ENCODE measurements around the gene TSPAN18.

TSPAN18 gene

DNA sequence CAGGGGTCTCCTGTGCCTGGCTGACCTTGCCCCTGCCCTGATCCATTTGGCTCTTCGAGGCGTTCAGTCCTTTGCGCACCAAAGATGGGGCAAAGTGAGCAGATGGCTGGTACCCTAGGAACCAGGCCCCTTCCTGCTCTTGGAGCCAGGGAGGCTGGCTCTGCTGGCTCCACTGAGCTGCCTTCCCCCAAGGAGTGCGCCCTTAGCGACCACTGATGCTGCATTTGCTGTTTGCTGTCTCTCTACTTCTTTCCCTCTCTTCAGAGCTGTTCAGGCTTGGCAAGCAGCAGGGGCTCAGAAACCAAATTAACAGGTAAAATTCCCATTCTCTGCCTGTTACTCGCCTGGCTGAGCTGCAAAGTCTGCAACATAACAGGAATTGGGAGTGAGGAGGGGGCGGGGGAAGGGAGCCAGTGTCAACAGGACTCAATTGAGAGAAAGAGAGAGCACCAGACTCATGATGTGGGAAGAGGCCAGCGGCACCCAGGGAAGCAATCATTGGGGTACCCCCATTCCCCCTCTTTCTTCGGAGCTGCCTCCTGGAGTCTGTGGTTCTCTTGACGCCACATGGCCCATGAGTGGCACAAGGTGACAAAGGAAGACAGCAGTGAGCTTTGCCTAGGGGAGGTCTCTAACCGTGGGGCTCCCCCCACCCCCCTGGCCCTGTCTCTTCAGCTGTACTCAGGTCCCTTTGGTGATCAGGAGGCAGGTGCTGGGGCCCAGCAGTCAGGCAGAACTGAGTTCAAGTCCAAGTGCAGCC is 121.6 kb downstream of the TSPAN18 start:
- no peak for DNase-seq (ENCODE audit: low spot score)

DNA sequence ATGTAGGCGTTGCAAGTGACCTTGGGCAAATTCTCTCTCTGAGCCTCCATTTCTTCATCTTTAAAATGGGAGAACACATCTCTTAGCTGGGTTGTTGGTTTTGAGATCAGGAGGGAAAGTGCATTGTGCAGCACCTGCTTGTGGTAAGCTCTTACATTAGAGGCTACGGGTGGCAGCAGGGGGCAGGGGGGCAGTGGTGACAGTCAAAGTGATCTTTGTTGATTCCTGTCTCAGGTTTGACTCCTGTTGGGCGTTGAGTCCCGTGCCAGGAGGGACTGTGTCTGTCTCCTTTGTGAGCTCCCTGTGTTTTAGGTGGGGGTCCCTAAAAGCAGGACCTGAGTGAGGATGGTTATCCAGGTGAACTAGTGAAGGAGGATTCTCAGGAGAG is 122.2 kb downstream of the TSPAN18 start:
- no peak for DNase-seq (ENCODE audit: low spot score)

DNA sequence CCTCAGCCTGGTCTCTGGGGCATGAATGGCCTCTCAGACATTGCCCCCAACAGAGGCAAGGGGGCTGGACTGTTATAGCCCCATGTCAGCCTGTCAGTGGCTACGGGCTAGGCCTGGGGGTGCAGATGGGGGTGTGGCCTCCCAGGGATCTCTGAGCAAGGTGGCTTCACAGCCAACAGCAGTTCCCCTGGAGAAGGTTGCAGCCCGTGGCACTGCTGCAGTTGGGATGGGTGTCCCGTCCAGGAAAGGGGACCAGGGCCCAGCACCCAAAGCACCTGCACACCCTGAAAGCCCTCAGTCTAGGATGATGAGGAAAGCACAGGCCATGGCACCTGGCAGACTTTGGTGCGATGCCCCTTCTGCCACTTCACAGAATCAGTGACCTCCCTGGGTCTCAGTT is 122.7 kb downstream of the TSPAN18 start:
- DNase-seq (ENCODE audit: low spot score) = no peak

DNA sequence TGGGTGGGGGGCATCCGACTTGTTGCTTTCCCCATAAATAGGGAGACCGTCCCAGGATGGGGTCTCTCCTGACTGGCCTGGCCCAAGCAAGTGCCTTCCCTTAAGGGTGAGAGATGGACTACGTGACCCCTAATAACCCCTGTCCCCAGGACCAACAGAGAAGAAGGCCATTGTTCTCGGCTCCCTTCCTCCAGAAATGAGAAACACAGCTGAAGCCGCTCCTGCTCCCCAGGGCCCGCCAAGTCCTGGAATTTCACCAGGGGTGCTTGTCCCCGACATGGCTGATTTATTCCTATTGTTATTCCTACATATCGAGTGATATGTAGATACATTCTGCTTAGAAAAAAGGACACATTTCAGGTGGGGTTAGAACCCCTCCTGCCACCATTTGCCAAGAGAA is 123.2 kb downstream of the TSPAN18 start:
- DNase-seq (ENCODE audit: low spot score) = no peak

DNA sequence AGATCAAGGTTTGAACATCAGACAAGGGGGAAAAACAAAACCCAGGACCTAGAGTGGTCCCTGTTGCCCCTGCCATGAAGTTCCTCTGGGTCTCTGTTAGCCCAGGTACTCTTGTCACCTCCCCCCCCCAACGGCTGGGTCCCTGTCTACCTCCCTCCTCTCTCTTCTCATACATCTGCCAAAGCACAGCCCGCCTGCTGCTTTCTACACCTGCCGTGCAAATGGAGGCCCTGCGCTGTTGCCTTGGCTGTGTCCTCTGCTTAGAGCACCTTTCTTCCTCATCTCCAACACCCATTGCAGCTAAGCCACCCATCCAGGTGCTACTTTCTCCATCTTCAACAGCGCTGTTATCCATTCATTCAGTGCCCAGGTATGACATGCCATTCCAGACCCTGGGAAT is 124.7 kb downstream of the TSPAN18 start:
- no peak for DNase-seq (ENCODE audit: low spot score)

DNA sequence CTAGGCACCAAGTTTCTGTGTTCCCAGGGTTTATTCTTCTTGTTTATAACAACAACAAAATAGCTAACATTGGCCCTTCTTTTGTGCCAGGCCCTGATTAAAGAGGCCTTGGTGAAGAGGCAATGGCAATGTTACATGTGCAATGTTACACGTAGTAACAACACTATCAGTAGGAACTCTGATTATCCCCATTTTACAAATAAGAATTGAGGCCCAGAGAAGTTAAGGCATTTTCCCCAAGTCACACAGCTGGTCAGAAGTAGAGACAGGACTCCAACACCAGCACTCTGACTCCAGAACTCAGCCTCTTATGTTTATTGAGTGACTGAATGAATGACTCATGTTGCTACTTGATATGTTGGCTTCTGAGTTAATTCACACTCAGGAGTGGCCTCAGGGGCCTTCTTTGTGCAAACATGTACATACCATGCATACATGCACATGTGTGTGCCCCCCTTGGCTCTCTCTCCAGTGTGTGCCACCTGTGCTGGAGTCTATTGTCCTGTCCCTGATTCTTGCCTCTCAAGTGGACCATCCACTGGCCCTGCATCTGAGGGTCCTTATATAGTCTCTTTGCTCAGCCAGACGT is 125.5 kb downstream of the TSPAN18 start:
- DNase-seq (ENCODE audit: low spot score) = no peak

DNA sequence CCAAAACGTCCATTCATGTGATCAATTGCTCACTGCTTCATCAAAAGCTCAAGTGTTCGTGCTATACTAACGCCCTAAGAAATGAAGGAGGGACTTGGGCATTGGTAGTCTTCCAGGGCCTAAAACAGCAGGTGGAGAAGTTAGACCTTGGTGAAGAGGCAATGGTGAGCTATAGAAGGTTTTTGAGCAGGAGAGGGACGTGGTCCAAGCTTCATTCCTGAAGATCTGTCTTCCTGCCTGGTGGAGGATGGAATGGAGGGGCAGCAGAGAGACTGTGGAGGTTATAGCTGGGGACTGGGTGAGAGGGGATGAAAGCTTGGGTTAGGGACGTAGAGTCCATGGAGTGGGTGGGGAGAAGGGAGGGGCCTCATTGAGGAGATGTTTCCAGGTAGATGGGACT is 126.2 kb downstream of the TSPAN18 start:
- no peak for DNase-seq (ENCODE audit: low spot score)

DNA sequence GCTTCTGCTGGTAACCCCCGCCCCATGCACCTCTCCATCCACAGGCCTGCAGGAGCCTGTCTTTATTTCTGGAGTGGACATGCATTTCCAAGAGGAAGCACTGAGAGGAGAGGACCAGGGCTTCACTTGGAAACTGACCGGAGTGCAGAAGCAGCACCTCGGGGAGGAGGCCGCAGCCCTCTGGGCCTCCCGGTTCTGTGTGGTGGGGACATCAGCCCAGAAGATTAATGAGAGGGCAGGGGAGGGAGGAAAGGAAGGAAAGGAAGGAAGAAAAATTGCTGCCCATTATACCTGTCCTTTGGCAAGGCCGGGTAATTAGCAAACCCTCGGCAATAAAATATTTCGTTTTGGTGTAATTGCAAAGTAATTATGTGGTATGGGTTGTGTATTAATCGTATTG is 126.9 kb downstream of the TSPAN18 start:
- no peak for DNase-seq (ENCODE audit: low spot score)

DNA sequence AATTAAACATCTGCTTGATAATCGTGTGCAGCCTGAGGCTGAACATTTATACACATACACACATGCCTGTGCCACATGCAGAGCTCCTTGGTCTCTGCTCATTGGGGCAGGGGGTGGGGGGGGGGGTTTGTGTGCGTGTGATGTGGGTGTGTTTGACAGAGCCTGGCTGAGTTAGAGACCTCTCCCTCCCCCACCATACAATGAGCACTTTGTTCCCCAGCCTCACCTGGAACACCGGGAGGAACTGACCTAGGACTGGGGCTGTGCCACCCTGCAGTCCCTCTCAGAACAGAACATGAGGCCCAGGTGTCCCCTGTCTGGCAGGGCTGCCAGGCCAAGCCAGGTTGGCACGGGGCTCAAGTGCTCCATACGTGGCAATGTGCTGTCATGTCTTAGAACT is 127.3 kb downstream of the TSPAN18 start:
- no peak for DNase-seq (ENCODE audit: low spot score)

DNA sequence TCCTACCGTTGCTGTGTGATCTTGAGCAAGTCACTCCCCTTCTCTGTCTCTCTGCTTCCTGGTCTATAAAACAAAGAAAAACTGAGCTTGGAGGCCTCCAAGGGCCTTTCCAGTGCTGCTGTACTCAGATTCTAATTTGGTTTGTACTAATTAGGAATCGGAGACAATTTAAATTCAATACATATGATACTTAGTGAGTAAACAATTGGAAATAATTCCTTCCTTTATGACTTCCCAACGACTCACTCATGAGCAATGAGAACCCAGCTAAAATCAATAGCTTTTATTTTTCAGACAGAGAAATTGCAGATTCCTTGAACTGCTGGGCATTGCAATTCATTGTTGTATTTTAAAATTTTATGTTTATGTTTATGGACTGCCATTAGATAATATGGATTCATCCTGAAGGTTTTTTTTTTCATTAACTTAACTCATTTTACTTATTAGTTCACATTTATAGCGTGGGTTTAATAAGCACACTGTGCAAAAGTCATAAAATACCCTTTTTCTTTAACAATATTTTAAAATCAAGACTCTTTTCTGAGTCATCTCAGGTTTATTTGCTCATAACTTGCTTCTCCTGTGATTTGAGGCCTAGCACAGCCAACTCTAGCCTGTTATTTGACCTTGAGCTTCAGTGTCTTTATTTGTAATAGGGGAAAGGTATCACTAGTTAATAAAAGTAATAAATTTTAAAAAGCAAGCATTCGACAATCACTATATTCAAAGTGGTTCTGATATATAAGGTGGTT is 128.2 kb downstream of the TSPAN18 start:
- DNase-seq (ENCODE audit: low spot score) = no peak

DNA sequence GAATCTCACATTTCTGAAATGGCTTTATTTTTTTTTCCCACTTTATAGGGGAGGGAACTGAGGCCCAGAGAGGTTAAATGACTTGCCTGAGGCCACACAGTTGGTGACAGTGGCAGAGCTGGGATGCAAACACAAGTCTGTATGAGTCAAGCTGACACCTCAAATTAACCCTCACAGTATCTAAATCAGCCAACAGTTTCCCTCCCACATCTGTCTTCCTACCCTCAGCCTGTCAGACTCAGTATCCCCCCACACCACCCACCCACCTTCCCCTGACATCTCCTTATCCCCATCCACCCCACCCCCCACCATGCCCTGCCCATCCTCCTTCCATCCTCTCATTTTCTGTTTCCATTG is 128.7 kb downstream of the TSPAN18 start:
- DNase-seq (ENCODE audit: low spot score) = no peak

DNA sequence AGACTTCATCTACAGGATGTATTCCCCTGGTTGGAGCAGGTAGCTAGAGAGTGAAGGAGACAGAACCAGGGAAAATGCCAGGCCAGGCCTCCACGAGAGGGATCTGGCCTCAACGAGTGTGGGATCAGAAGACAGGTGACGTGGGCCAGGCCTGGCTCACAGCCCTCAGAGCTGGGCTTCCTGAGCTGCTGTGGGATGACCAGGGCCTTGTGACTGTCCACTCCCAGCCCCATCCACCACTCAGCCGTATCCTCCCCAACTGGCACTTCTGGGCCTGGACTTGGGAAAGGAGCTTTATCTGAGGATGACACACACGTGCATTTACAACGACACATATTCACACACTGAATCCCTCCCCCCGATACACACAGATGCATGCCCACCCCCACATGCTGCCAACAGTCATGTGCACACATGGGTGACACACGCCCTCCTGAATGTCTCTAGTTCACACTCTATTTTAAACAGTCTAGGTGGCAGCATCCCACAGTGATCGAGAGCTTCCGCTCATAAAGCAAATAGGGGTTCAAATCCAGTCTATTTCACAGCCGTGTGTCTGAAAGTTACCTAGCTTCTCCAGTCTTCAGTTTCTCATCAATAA is 130.8 kb downstream of the TSPAN18 start:
- no peak for DNase-seq (ENCODE audit: low spot score)

DNA sequence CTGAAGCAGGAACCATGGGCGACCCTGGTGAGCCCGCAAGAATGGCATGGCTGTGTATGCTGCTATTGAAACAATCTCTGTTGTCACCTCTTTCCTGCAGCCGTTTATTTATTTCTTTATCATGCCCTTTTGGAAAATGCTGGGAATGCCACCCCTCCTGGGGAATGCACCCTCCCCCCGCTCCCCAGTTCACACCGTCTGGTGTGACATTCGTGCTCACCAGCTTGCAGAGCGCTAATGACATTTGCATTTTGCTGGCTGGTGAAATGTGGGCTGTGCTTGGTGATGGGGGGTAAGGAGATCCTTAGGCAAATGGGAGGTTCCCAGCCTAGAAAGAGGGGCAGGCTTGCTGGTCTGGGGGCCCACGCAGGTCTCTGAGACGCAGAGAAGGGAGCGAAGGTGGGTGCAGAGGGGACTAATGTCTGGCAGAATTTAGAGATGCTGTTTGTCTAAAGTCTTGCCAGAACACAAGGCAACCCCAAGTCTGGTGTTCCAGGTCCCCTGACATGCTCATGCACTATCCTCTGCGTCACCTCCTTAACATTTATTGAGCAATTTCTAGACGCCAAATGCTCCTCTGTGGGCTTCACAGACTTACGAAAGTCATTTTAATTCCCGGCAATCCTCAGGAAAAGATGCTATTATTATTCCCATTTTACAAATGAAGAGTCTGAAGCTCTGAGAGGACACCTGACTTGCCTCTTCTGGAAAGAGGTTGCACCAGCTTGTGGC is 132.2 kb downstream of the TSPAN18 start:
- no peak for DNase-seq (ENCODE audit: low spot score)

DNA sequence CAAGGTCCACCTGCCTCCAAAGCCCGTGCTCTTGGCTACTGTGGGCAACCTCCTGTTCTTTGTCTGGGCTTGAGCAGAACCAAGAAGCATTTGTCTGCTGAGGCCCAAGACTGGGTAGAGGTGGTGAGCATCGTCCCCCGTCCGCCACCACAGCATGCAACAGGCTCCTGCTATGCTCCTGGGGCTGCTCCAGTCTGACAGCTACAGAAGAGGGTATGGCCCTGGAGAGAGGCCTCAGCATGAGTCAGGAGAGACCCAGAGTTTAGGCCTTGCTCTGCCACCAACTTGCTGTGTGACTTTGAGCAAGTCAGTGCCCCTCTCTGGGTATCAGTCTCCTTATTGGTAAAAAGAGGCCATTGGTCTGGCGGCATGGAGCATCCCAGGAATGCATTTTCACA is 132.8 kb downstream of the TSPAN18 start:
- DNase-seq (ENCODE audit: low spot score) = no peak

DNA sequence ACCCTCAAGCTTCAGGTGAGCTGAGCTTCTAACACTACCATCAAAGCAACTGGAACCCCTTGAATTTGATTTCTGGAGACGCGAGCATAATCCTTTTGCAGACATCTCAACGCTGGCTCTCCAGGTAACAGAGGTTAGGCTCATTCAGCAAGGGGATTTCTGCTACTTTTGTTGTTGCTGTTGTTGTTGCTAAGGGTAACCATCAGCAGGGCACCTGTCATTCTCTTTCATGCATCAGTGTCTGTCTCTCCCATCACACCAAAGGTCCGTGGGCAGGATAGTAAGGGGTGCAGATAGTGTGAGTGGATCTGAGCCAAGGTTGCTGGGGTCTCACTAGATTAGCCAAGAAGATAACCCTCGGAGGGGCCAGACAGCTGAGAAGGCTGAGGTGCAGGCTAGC is 133.6 kb downstream of the TSPAN18 start:
- DNase-seq (ENCODE audit: low spot score) = no peak

DNA sequence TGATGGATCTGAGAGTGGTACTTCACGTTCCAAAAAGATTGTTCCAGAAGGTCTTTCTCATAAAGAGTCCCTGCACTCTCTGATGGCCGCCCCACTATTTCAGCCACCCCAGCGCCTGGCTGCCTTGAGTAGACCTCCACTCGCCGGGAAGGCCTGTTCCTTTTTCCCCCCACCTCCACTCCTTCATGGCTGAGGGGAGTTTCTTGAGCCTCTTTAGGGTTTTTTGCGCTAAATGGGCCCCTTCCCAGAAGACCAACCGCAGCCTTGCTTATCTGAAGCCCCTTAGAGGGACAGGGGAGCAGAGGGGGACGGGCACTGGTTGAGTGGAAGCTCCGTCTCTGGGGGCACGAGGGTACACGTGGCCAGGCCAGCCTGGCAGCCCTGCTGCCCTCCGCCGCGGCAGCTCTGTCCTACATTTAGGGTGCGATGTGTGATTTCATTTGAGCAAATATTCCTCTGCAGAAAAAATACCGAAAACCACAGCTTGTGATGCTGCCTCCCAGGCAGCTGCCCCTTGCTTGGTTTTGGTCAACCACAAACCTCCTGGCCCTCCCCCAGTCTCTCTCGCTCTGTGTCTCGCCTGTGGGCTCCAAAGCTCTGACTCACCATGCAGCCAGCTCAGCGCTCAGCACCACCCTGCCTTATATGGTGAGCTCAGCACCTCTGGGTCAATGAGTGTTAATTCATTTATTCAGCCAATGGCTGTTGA is 135.2 kb downstream of the TSPAN18 start:
- DNase-seq (ENCODE audit: low spot score) = peak; percentile 81

DNA sequence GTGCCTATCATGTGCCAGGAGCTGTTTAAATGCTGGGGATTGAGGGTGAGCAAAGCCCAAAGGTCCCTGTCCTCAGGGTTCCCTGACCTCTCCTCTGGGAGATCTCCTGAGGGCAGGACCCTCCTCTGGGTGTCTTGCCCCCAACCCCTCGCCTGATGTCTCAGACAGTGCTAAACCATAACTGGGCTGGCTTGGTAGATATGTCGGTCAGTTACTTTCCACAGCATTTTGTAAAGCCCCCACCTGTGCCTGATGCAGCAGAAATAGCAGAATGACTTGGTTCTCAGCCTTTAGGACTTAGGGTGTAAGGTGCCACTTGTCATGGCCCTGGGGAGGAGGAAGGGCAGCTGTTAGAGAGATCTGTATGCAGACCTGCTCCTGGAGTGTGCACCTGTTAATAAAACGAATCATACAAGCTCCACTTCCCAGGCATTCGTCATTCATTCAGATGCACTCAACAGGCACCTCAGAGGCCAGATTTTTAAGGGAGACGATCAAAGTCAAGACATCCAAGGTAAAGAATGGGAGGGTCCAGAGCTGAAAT is 135.9 kb downstream of the TSPAN18 start:
- no peak for DNase-seq (ENCODE audit: low spot score)

DNA sequence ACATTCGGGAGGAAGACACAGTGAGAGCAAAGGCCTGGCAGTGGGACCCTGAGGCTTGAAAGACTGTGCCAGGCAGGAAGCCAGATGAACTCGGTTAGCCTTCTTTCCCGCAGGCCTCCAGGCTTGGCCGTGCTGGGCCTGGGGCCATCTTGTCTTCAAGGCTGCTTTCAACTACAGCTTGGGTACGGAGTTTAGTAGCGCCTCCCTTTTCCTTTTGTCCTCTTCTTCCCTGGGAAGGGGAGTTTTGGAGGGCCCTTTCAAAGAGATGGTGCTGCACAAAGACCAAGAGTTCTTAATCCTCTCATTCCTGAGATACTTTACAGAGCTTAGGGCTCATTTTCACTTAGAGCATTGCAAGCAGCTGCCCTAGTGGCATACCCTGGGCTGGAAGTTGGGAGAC is 136.5 kb downstream of the TSPAN18 start:
- no peak for DNase-seq (ENCODE audit: low spot score)

DNA sequence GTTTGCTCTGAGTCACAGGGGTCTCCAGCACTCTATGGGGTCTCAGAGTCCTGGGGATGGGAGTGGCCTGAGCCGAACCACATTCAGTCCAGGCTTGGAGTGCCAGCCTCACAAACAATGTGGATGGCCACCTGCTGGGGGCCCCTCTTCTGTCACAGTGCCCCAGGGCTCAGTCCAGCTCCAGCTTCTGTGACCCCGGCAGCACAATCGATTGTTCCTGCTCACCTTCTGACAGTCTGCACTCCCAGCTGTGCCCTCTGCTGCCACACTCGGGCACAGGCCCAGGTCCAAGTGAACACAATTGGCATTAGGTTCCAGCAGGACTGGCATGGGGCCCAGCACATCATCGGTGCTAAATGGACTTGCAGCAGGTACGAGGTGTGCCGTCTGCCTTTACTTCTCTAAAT is 139.1 kb downstream of the TSPAN18 start:
- DNase-seq (ENCODE audit: low spot score) = no peak

DNA sequence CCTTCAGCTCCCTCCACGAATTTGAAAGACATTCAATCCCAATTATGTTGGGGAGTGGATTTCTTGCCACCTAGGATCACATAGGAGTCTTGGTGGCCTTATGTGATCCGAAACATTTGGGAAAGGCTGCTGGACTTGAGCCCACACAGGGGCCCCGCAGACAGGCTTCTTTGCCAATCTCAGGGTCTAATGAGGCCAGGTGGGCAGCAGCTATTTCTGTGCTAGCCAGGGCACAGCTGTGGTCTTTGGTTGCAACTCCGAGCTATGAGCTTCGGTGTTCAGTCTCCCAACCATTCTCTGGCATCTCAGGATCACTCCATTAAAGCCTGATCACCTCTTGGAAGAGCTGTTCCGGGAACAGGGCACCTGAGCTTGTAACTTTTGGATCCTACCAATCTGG is 139.5 kb downstream of the TSPAN18 start:
- no peak for DNase-seq (ENCODE audit: low spot score)

DNA sequence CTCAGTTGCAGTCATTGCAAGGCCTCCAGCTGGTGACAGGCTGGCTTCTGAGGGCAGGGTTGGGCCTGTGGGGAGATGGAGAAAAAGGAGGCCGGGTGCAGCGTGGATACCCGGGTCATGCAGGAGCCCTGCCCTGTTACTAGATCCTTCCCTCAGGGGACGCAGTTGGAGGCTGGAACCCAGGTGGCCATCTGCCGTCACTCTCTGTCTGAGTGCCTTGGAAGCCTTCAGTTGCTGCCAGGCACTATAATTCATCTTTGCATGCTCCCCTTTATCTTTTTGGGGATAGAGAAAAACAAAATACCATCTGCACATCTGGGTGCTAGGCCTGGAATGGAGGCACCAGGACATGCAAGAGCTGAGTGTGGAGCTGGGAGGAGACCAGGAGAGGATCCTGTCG is 141.3 kb downstream of the TSPAN18 start:
- no peak for DNase-seq (ENCODE audit: low spot score)
